H1 (cell line): ENCODE data around the gene ERH.

Experiments
- RAD21 ChIP-seq, 2 experiments: IDR thresholded peaks in 1 of 2; conservative IDR thresholded peaks in 1 of 2; 2 replicates each; pipeline ENCODE4 v1.6.1; 2011; ENCODE audit warnings: low read depth in 2 of 2, low read length in 2 of 2, improper control_type of control experiment in 1 of 2, inconsistent platforms in 1 of 2, mild to moderate bottlenecking in 1 of 2, moderate library complexity in 1 of 2
- SIX5 ChIP-seq: IDR thresholded peaks from 2 replicates; pipeline ENCODE4 v1.6.1; 2011; ENCODE audit warnings: mild to moderate bottlenecking, low read depth, low read length

GRCh38 chr14:69404883-69405282 lies 6.8 kb upstream of the ERH start:
- TF ChIP-seq SIX5 (no peak), RAD21 (IDR thresholded peaks at IDR 0.05 in 1 of 2, conservative IDR thresholded peaks at IDR 0.05 in 1 of 2; ENCODE audit: low read depth in 2 of 2, low read length in 2 of 2) (no peak)
